Stimulated activated CD4-positive, alpha-beta T cell treated with anti-CD3 and anti-CD28 coated beads, Interleukin-15, amount 100 ng/mL, for 24 hours (primary cell): ENCODE measurements around the gene STK11.

Experiments used
- DNase-seq: peaks from one replicate; pipeline ENCODE4 v3.0.0-alpha.2; 2020

Gene STK11

DNA sequence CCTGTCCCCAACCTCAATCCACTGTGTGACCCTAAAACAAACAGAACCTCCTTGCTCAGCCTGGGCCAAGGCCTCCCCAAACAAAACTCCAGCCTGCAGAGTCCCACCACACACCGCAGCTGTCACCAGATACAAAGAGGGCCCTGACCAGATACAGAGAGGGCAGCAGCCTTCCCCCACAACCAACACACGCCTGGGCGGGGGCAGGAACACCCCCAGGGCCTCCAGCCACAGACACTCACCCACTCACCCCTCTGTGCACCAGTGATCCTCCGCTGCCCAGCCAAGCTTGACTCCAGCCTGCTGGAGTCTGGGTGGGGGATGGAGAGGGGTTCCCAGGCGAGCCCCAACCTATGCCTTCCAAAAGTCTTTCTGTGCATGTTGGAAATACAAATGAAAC, 57.6 kb downstream of the STK11 start:
- DNase-seq: no peak

DNA sequence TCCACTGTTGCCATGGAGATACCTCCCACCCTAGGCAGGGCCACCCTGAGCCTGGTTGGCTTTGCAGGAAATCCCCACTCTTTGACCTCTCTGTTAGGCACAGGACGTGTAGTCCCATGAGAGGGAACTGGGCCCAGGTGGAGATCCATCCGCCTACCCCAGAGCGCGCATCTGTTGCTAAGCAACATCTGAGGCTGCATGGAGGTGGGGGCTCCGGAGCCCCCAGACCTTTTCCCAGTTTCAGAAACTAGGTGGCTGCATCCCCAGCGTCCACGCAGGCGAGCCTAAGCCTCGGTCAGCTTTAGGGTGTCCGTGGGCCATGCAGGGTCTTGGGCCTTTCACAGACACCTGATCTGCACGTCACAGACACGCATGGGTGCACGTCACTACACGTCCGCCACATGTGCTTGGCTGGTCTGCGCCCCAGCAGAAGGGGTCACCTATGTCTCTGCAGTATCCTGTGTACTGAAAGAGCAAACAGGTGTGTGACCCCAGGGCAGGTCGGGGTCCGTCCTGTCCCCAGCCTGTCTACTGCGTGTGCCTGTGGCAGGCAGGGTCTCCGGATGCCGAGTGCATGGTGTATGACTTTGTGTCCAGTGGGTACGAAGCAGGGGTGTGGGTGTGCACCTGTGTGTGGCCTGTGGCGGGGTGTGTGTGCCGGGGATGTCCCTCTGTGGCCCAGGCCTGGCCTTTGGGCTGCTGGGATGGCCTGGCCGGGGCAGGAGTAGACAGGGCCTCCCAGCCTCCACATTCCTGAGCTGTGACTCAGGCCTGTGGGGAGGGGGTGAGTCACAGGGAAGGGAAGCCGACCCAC, 59.4 kb downstream of the STK11 start:
- DNase-seq: no peak

DNA sequence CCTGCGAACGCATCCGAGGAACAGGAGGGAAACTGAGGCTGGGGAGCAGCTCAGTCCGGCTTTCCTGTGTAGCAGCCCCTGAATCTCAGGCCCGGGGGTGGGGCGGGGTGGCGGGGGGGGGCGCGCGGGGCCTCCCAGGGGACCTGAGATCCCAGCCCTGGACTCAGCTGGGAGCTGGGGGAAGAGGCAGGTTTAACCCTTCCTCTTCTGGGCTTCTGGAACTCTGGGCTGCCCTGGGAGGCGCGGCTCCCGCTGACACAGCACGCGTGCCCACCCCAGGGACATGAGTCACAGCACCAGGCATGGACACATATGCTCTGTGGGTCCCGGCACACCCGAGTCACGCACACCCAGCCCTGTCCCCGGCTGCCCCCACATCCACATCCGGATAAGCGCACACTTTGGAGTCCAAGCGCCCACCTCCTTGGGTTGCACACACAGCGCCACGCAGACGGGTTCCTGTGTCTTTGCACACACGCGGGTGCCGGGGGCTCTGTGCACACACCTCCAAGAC, 60.1 kb downstream of the STK11 start:
- DNase-seq: peak; percentile 61

DNA sequence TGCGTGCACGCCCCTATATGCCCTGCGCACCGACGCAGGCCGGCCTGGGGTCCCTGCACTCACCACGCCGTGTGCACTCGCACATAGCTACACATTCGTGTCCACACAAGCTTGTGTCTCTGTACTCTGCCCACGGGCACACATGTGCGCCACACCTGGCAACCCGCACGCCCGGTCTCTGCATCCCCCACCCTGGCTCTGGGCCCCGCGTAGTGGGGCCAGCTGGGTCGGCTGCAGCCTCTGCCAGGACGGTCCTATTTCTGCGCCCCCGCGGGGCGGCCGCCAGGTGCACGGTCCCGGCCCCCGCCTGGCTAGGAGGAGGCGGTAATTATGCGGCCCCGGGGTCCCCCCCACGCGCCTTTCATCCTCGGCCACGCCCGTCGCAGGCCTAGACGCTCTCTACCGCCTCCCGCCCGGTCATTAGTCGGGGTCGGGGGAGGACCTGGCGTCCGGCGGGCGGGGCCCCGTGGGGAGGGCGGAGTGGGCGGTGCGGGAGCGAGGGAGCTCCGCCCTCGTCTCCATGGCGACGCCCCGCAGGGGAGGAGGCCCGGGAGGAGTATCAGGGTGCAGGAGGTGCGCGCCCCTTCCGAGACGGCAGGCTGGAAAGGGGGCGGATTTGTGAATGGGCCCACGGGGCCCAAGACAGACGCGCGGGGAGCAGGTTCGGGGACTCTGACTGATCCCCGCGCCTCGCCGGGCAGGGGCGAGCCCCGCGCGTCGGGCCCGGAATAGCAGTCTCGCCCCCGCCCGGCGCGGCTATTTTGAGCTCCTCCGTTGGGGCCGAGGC, 60.7 kb downstream of the STK11 start:
- DNase-seq: peak; percentile 90

DNA sequence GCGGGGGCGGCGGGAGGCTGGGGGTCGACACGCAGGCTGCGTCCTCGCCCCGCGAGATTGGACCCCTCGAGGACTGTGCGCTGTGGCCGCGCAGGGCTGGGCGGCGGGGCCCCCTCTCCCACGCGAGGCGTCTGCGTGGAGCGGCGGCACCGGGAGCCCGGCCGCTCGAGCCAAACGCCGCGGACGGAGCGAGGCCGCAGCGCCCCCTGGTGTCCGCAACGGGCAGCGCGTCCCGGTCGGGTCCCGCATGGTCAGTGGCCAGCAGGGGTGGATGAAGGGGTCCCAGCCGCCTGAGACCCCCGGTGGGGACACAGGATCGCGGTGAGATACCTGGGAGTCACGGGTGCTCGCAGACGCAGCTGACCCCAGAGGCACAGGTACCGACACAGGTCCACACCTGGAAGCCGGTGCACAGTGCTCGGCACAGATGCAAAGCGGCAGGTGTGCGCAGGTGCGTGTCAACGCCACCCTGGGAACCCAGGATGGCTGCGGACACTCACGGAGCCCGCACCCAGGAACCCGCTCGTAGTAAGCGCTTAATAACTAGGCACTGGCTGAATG, 61.4 kb downstream of the STK11 start:
- peak; percentile 77 for DNase-seq

DNA sequence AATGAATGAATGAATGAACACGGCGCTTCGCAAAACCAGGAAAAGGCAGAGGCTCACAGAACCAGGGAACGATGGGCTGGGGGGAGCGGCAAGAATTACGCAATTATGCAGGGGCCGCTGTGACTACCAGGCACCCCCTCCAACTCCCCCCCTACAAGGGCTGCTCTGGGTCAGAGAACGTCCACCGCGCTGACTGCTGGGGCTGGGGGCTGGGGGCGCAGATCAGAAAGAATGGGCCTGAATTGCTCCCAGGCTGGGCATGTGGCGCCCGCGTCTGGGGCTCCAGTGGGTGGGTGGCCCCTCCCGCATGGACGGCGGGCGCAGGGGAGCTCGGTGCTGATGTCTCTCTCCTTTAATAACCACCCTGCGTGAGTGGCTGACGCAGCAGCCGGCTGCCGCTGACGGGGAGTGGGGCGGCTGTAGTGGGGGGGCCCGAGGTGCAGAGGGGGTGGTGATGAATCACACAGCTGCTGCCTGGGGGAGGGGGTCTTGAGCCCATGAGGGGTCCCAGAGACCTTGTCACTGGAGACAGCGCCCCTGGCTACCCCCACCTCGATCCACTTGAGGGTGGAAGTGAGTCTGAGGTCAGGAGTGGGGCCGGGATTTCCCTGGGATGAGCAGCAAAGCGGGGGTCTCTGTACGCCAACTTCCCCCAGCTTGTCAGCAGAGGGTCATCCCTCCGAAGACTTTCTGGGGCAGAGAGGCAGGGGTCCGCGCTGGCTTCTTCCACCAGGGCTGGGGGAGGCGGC, 62.1 kb downstream of the STK11 start:
- DNase-seq: no peak

DNA sequence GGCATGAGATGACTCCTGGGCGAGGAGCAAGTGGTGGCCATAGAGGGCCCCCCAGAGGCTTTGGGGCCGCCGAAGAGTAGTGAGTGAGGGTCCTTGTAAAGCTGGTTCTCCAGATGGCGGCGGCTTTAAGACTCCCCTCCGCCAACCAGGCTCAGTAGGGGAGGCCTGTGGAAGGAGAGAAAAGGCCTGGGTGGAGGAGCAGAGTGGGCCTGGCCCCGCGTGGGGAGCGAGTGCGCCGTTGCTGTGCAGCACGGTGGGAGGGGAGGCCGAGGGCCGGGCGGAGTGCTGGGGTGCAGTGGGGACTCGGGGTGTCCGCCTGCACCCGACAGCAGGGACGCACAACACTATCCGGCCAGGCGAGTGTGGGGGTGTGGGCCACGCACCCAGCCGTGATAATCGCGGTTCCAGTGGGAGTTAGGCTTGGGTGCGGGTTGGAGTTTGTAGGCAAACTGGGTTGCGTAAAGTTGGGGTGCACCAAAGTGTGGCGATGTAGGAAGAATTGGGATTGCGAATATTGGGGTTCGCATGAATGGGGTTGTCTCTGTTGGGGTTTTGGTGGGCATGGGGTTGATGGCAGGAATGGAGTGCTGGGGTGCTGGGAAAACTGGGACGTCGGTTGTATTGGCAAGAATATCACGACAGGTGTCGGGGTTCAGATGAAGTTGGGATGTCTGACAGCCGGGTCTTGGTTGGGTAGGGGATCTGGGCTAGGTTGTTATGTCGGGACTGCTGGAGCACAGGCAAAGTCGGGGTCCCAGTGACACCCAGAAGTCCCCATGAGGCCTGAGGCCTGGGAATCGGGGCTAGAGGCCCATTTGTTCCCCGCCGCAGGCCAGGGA, 62.9 kb downstream of the STK11 start:
- DNase-seq: no peak

DNA sequence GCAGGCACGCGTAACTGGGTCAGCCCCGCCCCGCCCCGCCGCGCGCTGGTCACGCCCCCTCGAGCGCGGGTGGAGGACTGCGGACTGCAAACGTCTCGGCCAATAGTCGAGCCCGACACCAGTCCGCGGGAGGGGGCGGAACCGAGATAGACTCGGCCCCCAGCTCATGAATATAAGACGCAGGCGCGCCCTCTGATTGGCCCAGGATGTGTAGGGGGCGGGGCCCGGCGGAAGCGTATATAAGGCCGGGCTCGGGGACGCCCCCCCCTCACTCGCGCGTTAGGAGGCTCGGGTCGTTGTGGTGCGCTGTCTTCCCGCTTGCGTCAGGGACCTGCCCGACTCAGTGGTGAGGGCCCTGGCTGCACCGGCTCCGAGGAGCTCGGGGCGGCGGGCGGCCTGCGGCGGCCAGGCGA, 63.5 kb downstream of the STK11 start, which contains the start of gene CIRBP:
Gene CIRBP (plus strand): TSS at position 268 of the 413 bp plus-strand sequence. CDS start 1,602 bp downstream, outside the sequence.
- peak; percentile 100 for DNase-seq

DNA sequence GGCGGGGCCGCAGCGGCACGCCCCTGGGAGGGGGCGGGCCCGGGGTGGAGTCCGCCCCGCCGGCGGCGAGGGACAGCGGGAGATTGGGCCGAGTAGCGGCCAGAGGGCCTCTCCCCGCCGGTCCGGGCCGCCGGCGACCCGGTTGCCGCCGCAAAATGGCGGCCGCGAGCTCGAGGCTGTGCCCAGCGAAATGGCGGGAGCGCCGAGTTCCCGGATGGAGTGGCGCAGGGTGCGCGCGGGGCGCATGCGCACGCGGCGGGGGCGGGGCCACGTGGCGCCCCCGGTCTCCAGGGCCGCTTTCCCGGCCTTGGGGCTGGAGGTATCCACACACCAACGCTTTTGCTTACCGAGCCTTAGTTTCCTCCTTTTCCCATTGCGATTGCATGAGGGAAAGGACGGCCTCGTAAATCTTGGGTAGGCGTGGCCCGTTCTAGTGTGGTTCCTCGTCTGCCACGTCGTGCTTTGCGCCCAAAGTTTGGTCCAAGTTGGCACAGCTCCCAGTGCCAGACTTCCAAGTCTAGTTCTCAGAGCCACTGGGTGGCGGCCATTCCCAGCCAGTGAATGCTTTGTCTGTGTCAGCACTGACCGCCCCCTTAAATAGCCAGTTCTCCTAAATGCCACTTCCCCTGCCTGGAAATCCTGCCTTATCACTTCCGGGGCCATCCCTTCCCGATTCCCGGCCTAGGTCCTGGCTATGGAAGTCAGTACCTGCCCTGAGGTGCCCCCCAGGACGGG, 64.1 kb downstream of the STK11 start:
- peak; percentile 89 for DNase-seq

DNA sequence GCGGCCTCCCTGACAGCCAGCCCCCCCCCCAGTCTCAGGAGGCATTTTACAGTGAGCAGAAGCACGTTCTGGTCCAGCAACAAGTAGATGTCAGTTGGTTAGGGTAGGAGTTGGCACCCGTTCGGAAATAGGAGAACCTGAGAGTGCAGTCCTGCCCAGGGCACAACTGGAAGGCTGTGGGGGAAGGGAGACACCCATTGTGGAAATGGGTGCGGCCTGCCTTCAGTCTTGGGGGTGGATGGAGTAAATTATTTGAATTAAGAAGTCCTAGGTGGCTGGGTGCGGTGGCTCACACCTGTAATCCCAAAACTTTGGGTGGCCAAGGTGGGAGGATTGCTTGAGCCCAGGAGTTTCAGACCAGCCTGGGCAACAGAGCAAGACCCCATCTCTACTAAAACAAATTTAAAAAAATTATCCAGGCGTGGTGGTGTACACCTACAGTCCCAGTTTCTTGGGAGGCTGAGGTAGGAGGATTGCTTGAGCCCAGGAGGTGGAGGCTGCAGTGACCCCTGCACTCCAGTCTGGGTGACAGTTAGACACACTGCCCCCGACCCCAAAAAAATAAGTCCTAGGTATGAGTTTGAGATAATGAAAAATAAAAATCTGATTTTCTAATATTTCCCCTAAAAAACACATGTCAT, 64.8 kb downstream of the STK11 start:
- peak; percentile 56 for DNase-seq

DNA sequence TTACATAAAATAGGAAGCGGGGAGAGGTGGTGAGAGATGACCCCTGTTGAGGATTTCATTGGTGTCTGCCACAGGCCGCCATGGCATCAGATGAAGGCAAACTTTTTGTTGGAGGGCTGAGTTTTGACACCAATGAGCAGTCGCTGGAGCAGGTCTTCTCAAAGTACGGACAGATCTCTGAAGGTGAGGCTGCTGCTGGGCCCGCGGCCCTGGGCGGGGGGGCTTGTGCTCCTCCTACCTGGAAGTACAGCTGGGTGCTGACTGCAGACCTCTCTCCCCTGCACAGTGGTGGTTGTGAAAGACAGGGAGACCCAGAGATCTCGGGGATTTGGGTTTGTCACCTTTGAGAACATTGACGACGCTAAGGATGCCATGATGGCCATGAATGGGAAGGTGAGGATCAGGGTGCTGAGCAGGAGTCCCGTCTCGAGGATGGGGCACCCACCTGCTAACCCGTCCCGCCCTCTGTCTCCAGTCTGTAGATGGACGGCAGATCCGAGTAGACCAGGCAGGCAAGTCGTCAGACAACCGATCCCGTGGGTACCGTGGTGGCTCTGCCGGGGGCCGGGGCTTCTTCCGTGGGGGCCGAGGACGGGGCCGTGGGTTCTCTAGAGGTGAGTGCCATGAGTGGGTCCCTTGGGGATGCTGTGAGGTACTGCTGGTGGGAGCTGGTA, 65.4 kb downstream of the STK11 start:
- DNase-seq: no peak

DNA sequence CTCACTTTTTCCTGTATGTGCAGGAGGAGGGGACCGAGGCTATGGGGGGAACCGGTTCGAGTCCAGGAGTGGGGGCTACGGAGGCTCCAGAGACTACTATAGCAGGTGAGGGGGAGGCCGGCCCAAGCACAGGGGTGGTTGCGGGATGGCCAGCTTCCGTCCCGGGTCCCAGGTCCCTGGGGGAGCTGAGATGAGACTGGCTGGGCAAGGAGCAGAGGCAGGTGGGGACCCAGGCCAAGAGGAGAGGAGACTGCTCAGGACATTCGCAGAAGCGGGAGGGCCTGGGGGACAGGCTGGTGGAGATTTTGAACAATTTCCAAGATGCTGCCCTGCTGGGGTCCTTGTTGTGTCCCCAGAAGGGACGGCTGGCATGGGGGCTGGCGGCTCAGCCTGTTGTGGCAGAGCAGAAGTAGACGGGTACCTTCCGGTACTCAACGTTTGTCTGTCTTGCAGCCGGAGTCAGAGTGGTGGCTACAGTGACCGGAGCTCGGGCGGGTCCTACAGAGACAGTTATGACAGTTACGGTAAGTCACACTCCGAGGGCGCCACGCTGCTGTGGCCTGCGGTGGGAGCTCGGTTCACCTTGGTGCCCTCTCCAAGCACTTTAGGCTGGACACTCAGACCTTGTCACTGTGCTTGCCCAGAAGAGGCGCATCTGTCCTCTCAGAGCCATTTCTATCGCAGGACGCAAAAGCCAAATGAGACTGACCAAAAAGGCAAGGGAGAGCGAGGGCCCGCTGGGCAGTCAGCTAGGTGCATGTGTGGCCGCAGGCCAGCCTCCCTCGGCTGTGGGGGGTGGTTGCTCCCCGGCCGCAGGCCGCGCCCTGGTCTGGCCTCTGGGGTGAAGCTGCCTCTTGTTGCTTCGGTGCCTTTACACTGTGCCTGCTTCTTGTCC, 66.2 kb downstream of the STK11 start:
- no peak for DNase-seq

DNA sequence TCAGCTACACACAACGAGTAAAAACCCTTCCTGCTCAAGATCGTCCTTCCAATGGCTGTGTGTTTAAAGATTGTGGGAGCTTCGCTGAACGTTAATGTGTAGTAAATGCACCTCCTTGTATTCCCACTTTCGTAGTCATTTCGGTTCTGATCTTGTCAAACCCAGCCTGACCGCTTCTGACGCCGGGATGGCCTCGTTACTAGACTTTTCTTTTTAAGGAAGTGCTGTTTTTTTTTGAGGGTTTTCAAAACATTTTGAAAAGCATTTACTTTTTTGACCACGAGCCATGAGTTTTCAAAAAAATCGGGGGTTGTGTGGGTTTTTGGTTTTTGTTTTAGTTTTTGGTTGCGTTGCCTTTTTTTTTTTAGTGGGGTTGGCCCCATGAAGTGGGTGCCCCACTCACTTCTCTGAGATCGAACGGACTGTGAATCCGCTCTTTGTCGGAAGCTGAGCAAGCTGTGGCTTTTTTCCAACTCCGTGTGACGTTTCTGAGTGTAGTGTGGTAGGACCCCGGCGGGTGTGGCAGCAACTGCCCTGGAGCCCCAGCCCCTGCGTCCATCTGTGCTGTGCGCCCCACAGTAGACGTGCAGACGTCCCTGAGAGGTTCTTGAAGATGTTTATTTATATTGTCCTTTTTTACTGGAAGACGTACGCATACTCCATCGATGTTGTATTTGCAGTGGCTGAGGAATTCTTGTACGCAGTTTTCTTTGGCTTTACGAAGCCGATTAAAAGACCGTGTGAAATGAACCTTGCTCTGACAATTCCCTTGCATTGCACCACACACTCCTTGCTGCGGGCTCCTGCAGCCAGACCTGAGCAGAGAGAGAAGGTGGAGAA, 67.1 kb downstream of the STK11 start:
- DNase-seq: no peak

DNA sequence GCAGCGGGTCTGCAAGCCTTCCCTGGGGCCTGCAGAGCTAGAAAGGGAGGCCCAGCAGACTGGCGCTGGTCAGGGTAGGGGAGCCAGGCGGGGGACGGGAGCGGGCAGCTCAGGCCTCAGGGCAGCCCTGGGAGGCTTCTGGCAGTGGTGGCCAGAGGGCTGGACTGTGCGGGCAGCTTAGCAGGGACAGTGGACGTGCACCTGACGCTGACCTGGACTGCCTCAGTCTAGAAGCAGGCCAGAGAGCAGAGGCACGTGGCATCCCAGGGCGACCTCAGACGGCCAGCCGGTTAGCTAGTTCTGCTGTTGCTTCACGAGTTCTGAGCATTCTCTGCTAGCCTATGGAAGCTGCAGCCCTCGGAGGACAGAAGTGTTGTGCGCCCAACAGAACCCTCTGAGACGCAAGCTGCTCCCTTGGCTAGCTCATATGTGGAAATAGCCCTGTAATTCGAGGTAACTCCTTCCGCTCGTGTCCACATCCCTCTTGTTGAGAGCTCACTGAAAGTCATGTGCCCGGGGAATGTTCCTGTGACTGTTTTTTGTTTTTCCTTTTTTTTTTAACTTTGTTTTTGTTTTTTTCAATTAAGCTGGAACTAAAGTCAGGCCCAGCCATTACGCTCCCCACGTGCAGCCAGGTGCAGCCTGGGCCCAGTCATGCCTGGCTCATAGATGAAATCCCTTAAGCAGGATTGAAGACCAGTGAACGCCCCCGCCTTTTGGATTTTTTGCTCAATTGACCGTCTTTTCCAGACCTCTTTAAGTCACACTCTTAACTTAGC, 67.9 kb downstream of the STK11 start:
- no peak for DNase-seq

DNA sequence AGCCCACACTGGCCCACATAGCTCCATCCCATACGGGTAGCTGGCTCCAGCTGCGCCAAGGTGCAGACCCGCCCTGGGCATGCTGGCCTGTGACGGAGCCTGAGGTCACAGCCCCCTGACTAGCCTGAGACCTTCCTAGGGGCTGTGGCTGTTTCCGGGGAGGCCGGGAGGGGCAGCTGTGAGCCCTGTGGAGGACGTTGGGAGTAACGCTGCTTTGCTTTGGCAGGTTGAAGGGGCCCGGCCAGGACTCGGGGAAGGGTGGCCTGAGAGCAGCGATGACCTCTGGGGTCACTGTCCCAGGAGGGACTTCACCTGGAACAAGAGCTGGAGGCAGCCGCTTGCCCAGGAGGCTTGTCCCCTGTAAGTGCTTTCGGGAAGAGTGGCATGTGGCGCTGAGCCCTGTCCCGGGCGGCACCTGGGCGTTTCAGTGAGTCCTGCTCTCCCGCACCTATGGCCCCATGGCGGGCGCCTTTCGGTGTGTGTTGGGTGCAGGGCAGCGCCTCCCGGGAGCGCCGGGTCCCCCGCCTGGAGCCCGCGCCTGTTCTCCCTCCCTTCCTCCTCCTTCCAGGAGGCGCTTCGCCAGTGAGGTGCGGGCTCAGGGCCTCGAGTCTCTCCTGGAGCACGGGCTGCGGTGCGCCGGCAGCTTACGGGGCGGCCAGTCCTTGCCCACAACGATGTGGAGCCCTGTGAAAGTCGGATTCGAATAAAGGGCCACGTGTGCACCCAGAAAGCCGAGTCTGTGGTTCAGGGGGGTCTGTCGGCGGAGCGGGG, 68.7 kb downstream of the STK11 start:
- DNase-seq: no peak

DNA sequence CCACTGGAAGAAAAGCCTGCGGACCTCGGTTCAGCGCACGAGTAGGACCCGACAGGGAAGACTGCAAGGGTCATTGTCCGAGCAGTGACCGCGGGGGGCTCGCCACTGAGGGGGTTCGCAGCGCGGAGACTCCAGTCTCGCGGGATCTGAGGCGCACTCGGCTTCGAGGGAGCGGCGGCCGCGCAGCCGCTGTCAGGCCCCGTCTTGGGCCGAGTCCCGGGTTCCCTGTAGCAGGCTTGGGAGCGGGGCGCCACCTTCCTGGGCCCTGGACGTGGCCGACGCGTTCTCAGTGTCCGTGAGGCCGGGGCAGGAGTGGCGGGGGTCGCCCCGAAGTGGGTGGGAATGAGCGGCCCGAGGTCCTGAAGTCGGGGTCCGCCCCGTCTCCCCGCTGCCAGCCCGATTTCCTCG, 69.3 kb downstream of the STK11 start:
- DNase-seq: no peak
